Measurements from ENCODE around the gene HECTD3.
A peak's percentile ranks its signal among the peaks of the same experiment; 100 is the strongest.

HECTD3 gene

GRCh38 chr1:45038240-45038639, 27.1 kb upstream of the HECTD3 start:
- FAIRE-seq (no peak), DNase-seq (ENCODE audit: insufficient read length, low spot score) (no peak)

DNA sequence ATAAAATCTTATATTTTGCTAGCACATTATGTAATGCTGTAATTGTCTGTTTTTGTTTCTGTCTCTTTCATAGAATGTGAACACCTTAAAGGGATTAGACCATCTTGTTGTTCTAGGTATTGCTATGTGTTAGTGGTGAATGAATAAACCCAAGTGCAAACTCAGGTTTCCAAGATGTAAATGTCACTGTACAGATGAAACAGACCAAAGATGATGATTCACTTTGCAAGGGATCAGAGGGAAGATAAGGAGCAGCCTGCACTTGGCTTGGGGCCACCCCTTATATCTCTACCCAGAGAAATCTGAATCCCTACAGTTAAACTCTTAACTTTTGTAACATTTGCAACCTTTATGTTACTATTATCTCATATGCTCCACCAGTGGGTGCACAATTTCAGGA, 26.3 kb upstream of the HECTD3 start:
- no peak for FAIRE-seq

More at GRCh38 chr1:45038240-45038639, 27.1 kb upstream of the HECTD3 start:
- no peak for TF ChIP-seq TAF1 (IDR thresholded peaks at IDR 0.05; ENCODE audit: low read depth, low read length)
- no peak for TF ChIP-seq POU2F2 (IDR thresholded peaks at IDR 0.05; ENCODE audit: low read depth, low read length)
- TF ChIP-seq PAX5 (IDR thresholded peaks at IDR 0.05; ENCODE audit: insufficient read depth, low read length, severe bottlenecking) = no peak
- no peak for TF ChIP-seq POLR2AphosphoS5 (IDR thresholded peaks at IDR 0.05; ENCODE audit: low read depth, low read length)
- no peak for TF ChIP-seq POLR2A (IDR thresholded peaks at IDR 0.05; ENCODE audit: low read depth, low read length)

DNA sequence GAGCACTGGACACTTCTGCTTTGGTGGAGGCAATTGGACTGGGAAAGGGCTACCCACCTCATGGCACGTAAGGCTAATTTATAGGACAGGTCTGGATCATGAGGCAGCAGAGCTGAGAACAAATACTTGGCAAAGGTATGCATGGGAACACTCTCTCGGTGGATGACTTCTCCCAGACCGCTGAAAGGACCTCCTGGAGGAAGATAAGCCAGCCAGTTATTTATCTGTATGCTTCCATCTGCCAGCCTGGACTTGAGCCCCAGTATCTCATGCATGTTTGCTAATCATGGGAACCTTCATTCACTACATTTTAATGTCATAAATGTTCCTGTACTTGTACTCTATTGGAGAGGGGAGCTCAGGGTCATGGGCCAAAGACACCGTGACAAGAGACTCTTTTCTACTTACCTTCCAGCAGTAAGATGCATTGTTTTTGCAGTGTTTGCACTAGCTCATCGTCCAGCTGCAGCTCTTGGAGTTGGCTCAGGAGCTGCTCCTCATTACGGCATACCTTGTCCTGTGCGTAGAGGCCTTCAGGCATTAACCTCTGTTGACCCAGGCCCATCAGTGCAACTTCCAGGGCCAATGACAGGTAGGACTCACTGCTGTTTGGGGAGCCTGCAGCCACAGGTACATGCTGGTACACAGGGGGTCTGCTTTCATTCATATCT, 24.6 kb upstream of the HECTD3 start:
- TF ChIP-seq POU2F2 (IDR thresholded peaks at IDR 0.05; ENCODE audit: low read depth, low read length) (no peak), POLR2AphosphoS5 (IDR thresholded peaks at IDR 0.05; ENCODE audit: low read depth, low read length) (no peak), POLR2A (IDR thresholded peaks at IDR 0.05; ENCODE audit: low read depth, low read length) (no peak), SPI1 (IDR thresholded peaks at IDR 0.05; ENCODE audit: low read depth, low read length) (no peak), TAF1 (IDR thresholded peaks at IDR 0.05; ENCODE audit: low read depth, low read length) (no peak), PAX5 (IDR thresholded peaks at IDR 0.05; ENCODE audit: insufficient read depth, low read length, severe bottlenecking) (no peak)
- DNase-seq (ENCODE audit: insufficient read length, low spot score) (no peak), FAIRE-seq (no peak)

More for the DNA sequence above, 26.3 kb upstream of the HECTD3 start:
- TF ChIP-seq SPI1 (IDR thresholded peaks at IDR 0.05; ENCODE audit: low read depth, low read length) (no peak), TAF1 (IDR thresholded peaks at IDR 0.05; ENCODE audit: low read depth, low read length) (no peak), POU2F2 (IDR thresholded peaks at IDR 0.05; ENCODE audit: low read depth, low read length) (no peak), POLR2AphosphoS5 (IDR thresholded peaks at IDR 0.05; ENCODE audit: low read depth, low read length) (no peak), PAX5 (IDR thresholded peaks at IDR 0.05; ENCODE audit: insufficient read depth, low read length, severe bottlenecking) (no peak), POLR2A (IDR thresholded peaks at IDR 0.05; ENCODE audit: low read depth, low read length) (no peak)
- DNase-seq (ENCODE audit: insufficient read length, low spot score) = no peak

DNA sequence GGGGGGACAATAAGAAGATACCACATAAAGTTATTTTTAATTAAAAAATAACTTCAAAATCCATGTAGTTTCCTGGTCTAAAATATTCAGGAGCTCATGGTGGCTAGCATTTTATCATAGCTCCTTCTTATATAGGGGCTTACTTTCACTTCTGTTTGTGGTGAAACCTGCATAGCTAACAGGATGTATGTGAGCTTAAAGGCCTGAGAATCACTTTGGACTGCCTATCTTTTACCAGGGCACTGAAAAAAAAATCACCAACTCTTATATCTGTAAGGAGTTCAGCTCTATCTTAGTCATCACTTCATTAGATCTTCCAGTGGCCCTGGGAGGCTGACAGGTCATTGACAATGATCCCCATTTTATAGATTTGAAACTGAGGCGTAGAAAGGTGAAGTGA, 22.2 kb upstream of the HECTD3 start:
- FAIRE-seq (peak; percentile 79), DNase-seq (ENCODE audit: insufficient read length, low spot score) (peak; percentile 56)
- TF ChIP-seq TAF1 (IDR thresholded peaks at IDR 0.05; ENCODE audit: low read depth, low read length) (no peak), SPI1 (IDR thresholded peaks at IDR 0.05; ENCODE audit: low read depth, low read length) (peak; percentile 79), POLR2A (IDR thresholded peaks at IDR 0.05; ENCODE audit: low read depth, low read length) (no peak)

- TF ChIP-seq POU2F2 (IDR thresholded peaks at IDR 0.05; ENCODE audit: low read depth, low read length) (no peak), SPI1 (IDR thresholded peaks at IDR 0.05; ENCODE audit: low read depth, low read length) (no peak), PAX5 (IDR thresholded peaks at IDR 0.05; ENCODE audit: insufficient read depth, low read length, severe bottlenecking) (no peak), POLR2A (IDR thresholded peaks at IDR 0.05; ENCODE audit: low read depth, low read length) (no peak), TAF1 (IDR thresholded peaks at IDR 0.05; ENCODE audit: low read depth, low read length) (no peak), POLR2AphosphoS5 (IDR thresholded peaks at IDR 0.05; ENCODE audit: low read depth, low read length) (no peak)
- FAIRE-seq (peak; percentile 28), DNase-seq (ENCODE audit: insufficient read length, low spot score) (no peak)
Measured at GRCh38 chr1:45032837-45033236, 21.7 kb upstream of the HECTD3 start.

GRCh38 chr1:45026446-45026845, 15.3 kb upstream of the HECTD3 start:
- FAIRE-seq (no peak), DNase-seq (ENCODE audit: insufficient read length, low spot score) (no peak)

GRCh38 chr1:45023663-45024062, 12.5 kb upstream of the HECTD3 start:
- no peak for DNase-seq (ENCODE audit: insufficient read length, low spot score)
- no peak for FAIRE-seq
- TF ChIP-seq PAX5 (IDR thresholded peaks at IDR 0.05; ENCODE audit: insufficient read depth, low read length, severe bottlenecking) = no peak
- TF ChIP-seq TAF1 (IDR thresholded peaks at IDR 0.05; ENCODE audit: low read depth, low read length) = no peak

More at GRCh38 chr1:45026446-45026845, 15.3 kb upstream of the HECTD3 start:
- TF ChIP-seq POU2F2 (IDR thresholded peaks at IDR 0.05; ENCODE audit: low read depth, low read length) (no peak), TAF1 (IDR thresholded peaks at IDR 0.05; ENCODE audit: low read depth, low read length) (no peak), SPI1 (IDR thresholded peaks at IDR 0.05; ENCODE audit: low read depth, low read length) (no peak), POLR2A (IDR thresholded peaks at IDR 0.05; ENCODE audit: low read depth, low read length) (no peak), PAX5 (IDR thresholded peaks at IDR 0.05; ENCODE audit: insufficient read depth, low read length, severe bottlenecking) (no peak), POLR2AphosphoS5 (IDR thresholded peaks at IDR 0.05; ENCODE audit: low read depth, low read length) (no peak)

- DNase-seq (ENCODE audit: insufficient read length, low spot score) (no peak), FAIRE-seq (peak; percentile 93)
- no peak for TF ChIP-seq TAF1 (IDR thresholded peaks at IDR 0.05; ENCODE audit: low read depth, low read length)
- TF ChIP-seq POLR2AphosphoS5 (IDR thresholded peaks at IDR 0.05; ENCODE audit: low read depth, low read length) = no peak
- no peak for TF ChIP-seq PAX5 (IDR thresholded peaks at IDR 0.05; ENCODE audit: insufficient read depth, low read length, severe bottlenecking)
- TF ChIP-seq SPI1 (IDR thresholded peaks at IDR 0.05; ENCODE audit: low read depth, low read length) = no peak
- TF ChIP-seq POLR2A (IDR thresholded peaks at IDR 0.05; ENCODE audit: low read depth, low read length) = no peak
- no peak for TF ChIP-seq POU2F2 (IDR thresholded peaks at IDR 0.05; ENCODE audit: low read depth, low read length)
Measured at GRCh38 chr1:45018599-45019230, 7.6 kb upstream of the HECTD3 start.

DNA sequence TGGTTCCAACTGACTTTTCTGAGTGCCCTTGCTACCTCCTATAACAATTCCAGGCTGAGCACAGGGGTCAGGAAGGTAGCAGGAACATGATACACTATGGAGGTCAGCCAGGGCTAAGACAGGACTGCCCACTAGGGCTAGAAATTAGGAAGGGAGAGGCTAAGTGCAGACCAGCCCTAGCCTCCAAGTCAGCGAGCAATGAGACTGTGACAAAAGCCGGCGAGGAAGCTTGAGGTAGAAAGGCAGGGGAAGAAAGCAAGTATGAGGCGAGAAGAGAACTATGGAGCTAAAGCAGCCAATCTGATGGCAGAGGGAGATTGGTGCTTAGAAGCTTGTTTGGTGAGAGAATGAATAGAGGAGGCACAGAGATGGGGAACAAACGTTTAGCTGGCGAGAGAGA, 5.6 kb upstream of the HECTD3 start:
- DNase-seq (ENCODE audit: insufficient read length, low spot score) = no peak
- FAIRE-seq = no peak
- no peak for TF ChIP-seq PAX5 (IDR thresholded peaks at IDR 0.05; ENCODE audit: insufficient read depth, low read length, severe bottlenecking)
- no peak for TF ChIP-seq TAF1 (IDR thresholded peaks at IDR 0.05; ENCODE audit: low read depth, low read length)
- no peak for TF ChIP-seq POLR2A (IDR thresholded peaks at IDR 0.05; ENCODE audit: low read depth, low read length)
- no peak for TF ChIP-seq SPI1 (IDR thresholded peaks at IDR 0.05; ENCODE audit: low read depth, low read length)
- no peak for TF ChIP-seq POLR2AphosphoS5 (IDR thresholded peaks at IDR 0.05; ENCODE audit: low read depth, low read length)
- TF ChIP-seq POU2F2 (IDR thresholded peaks at IDR 0.05; ENCODE audit: low read depth, low read length) = no peak
